ENCODE results near the gene PPP6R3.

DNA sequence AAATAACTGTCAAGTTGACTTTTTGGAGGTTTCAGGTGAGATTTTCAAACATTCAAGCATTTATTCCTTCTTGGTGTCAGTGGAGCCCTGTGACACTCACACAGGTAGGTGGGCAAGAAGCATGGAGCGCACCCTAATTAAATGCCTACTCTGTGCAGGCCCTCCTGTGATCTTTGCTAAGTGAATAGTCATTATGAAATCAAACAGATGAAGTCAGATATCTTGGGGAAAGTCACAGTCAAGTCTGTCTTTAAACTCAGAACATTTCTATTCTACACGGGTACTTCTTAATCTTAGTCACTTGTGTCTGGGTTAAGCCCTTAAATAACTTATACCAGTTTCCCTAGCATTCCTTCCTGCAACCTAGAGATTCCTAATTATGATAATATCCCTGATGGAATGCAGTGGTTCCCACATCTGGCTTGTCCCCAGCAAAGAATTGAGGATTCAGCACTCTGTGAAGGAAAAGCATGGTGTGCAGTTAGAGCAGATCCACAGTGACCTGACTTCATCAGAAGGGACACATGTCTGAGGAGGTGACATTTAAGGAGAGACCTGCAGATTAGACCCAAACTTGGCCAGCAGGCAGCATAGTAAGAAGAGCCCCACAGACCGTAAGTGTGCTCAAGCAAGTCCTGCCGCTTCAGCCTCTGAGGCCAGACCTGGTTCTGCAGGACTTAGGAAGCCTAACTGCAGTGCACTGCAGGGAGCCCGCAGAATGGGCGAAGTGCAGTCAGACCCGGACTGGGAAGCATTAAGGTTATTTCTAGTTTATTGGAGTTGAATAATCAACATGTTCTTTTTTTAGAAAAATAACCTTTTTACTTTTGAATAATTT, 138.5 kb downstream of the PPP6R3 start:
- TF ChIP-seq, protein P1, sequence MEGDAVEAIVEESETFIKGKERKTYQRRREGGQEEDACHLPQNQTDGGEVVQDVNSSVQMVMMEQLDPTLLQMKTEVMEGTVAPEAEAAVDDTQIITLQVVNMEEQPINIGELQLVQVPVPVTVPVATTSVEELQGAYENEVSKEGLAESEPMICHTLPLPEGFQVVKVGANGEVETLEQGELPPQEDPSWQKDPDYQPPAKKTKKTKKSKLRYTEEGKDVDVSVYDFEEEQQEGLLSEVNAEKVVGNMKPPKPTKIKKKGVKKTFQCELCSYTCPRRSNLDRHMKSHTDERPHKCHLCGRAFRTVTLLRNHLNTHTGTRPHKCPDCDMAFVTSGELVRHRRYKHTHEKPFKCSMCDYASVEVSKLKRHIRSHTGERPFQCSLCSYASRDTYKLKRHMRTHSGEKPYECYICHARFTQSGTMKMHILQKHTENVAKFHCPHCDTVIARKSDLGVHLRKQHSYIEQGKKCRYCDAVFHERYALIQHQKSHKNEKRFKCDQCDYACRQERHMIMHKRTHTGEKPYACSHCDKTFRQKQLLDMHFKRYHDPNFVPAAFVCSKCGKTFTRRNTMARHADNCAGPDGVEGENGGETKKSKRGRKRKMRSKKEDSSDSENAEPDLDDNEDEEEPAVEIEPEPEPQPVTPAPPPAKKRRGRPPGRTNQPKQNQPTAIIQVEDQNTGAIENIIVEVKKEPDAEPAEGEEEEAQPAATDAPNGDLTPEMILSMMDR (IDR thresholded peaks at IDR 0.05) = no peak
- TF ChIP-seq POLR2AphosphoS5 (IDR thresholded peaks at IDR 0.05) (no peak), POLR2A (IDR thresholded peaks at IDR 0.05) (no peak)

Measured in stomach (tissue), 4 donors.